SK-N-SH (cell line): Measurements from ENCODE around the gene FAP. TPM values are rescaled to one million over a fixed set of nuclear protein-coding genes. Genes with fewer than 3 reads are reported as not detected.

ENCODE experiments used
- CTCF ChIA-PET: fragments of 300-600, 350-600 bp; formaldehyde crosslinking; extraction: SDS; loops from one replicate; lab custom pipeline; 2021; lab: Yijun Ruan, JAX
- POLR2A ChIA-PET: fragments of 350-600 bp; sonication (Branson Sonifier 250); formaldehyde crosslinking; extraction: SDS; loops from one replicate; lab custom pipeline; 2020; ENCODE audit warnings: antibody characterized with exemption, inconsistent platforms; lab: Yijun Ruan, JAX
- DNase-seq: peaks from one replicate; pipeline ENCODE4 v3.0.0; 2012
- H2AFZ ChIP-seq: fragments of 200-600 bp; sonication (generic); 2 replicates; pipeline ENCODE4 v1.8.1; 2016; ENCODE audit warnings: antibody characterized with exemption, mild to moderate bottlenecking, low read depth
- H3F3A ChIP-seq: fragments of 200-600 bp; sonication (generic); replicated peaks from 2 replicates; pipeline ENCODE3; 2016; ENCODE audit warnings: antibody characterized with exemption, mild to moderate bottlenecking; ENCODE audit not compliant: insufficient read depth
- H3K27ac ChIP-seq, 2 experiments: fragments of 200-500 bp in 1 of 2; fragments of 200-600 bp in 1 of 2; sonication (Bioruptor generic) in 1 of 2; sonication (generic), shearing (Covaris generic) in 1 of 2; 2 replicates each; pipeline versions ENCODE4 v1.5.1 to v1.6.1; 2014 to 2016; ENCODE audit warnings: low read depth in 2 of 2, inconsistent platforms in 1 of 2, low read length in 1 of 2, mild to moderate bottlenecking in 1 of 2, mixed read lengths in 1 of 2
- H3K27me3 ChIP-seq: fragments of 200-600 bp; sonication (generic), shearing (Covaris generic); 2 replicates; pipeline ENCODE4 v1.6.1; 2016; ENCODE audit warnings: mixed run types; ENCODE audit not compliant: insufficient read depth
- H3K36me3 ChIP-seq, 2 experiments: fragments of 200-500 bp in 1 of 2; fragments of 200-600 bp in 1 of 2; sonication (Bioruptor generic) in 1 of 2; sonication (generic) in 1 of 2; replicated peaks in 1 of 2; 2 replicates each; pipeline versions ENCODE3 to v1.5.1; 2014 to 2016; ENCODE audit warnings: low read length in 1 of 2, mild to moderate bottlenecking in 1 of 2; ENCODE audit not compliant: insufficient read depth in 2 of 2, control insufficient read depth in 1 of 2
- H3K4me1 ChIP-seq, 2 experiments: fragments of 200-500 bp in 1 of 2; fragments of 200-600 bp in 1 of 2; sonication (Bioruptor generic) in 1 of 2; sonication (generic), shearing (Covaris generic) in 1 of 2; 2 replicates each; pipeline versions ENCODE4 v1.5.1 to v1.6.1; 2014 to 2016; ENCODE audit warnings: low read depth in 1 of 2, low read length in 1 of 2, mixed run types in 1 of 2; ENCODE audit not compliant: insufficient read depth in 2 of 2, control insufficient read depth in 1 of 2
- H3K4me2 ChIP-seq: fragments of 200-600 bp; sonication (generic), shearing (Covaris generic); 2 replicates; pipeline ENCODE4 v1.6.1; 2017; ENCODE audit warnings: mixed run types
- H3K4me3 ChIP-seq, 2 experiments: fragments of 200-500 bp in 1 of 2; fragments of 200-600 bp in 1 of 2; sonication (Bioruptor generic) in 1 of 2; sonication (generic), shearing (Covaris generic) in 1 of 2; 2 replicates each; pipeline versions ENCODE4 v1.5.1 to v1.8.1; 2014 to 2016; ENCODE audit warnings: low read depth in 2 of 2, inconsistent platforms in 1 of 2, low read length in 1 of 2, mild to moderate bottlenecking in 1 of 2, mixed read lengths in 1 of 2, moderate library complexity in 1 of 2
- H3K79me2 ChIP-seq: fragments of 200-600 bp; sonication (generic); 2 replicates; pipeline ENCODE4 v1.8.1; 2017; ENCODE audit warnings: mild to moderate bottlenecking; ENCODE audit not compliant: insufficient read depth
- H3K9ac ChIP-seq: fragments of 200-600 bp; sonication (generic); 2 replicates; pipeline ENCODE4 v1.6.1; 2017; ENCODE audit warnings: mixed run types
- H3K9me2 ChIP-seq: fragments of 200-600 bp; sonication (generic); 2 replicates; pipeline ENCODE4 v1.6.1; 2017; ENCODE audit warnings: mixed run types
- H3K9me3 ChIP-seq: fragments of 200-600 bp; sonication (generic); 2 replicates; pipeline ENCODE4 v1.6.1; 2017; ENCODE audit warnings: mixed run types, mild to moderate bottlenecking, moderate library complexity
- H4K20me1 ChIP-seq: fragments of 200-600 bp; sonication (generic); 2 replicates; pipeline ENCODE4 v1.6.1; 2017; ENCODE audit warnings: mild to moderate bottlenecking, mixed run types; ENCODE audit not compliant: insufficient read depth
- ELF1 ChIP-seq: IDR thresholded peaks from 2 replicates; pipeline ENCODE4 v1.4.0; 2012
- EP300 ChIP-seq, 2 experiments: IDR thresholded peaks; 2 replicates each; pipeline versions ENCODE4 v1.4.0 to v1.6.1; 2012; ENCODE audit warnings: borderline replicate concordance in 1 of 2, low read depth in 1 of 2, low read length in 1 of 2
- EZH2phosphoT487 ChIP-seq: fragments of 200-600 bp; sonication (generic); IDR thresholded peaks from 2 replicates; pipeline ENCODE4 v1.6.1; 2017; ENCODE audit warnings: low read depth, mixed run types, mild to moderate bottlenecking, antibody characterized with exemption, moderate library complexity, borderline replicate concordance
- FOXJ3 ChIP-seq: sonication (generic); formaldehyde crosslinking; IDR thresholded peaks from 2 replicates; pipeline ENCODE4 v1.5.1; 2020; ENCODE audit warnings: mild to moderate bottlenecking, missing genetic modification reagents
- JUND ChIP-seq: IDR thresholded peaks from 2 replicates; pipeline ENCODE4 v1.4.0; 2012
- MXI1 ChIP-seq: IDR thresholded peaks from 2 replicates; pipeline ENCODE4 v1.6.1; 2012; ENCODE audit warnings: mild to moderate bottlenecking, low read depth, low read length, improper control_type of control experiment
- NRF1 ChIP-seq: IDR thresholded peaks from 2 replicates; pipeline ENCODE4 v1.6.1; 2012; ENCODE audit warnings: low read depth, mild to moderate bottlenecking, low read length
- RAD21 ChIP-seq: IDR thresholded peaks from 2 replicates; pipeline ENCODE4 v1.6.1; 2012; ENCODE audit warnings: mild to moderate bottlenecking, low read length
- RCOR1 ChIP-seq: fragments of 150-350 bp; IDR thresholded peaks from 2 replicates; pipeline ENCODE4 v1.6.1; 2017; ENCODE audit warnings: antibody characterized with exemption, low read length
- RXRA ChIP-seq: IDR thresholded peaks from 2 replicates; pipeline ENCODE4 v1.4.0; 2012; ENCODE audit warnings: low read depth, mild to moderate bottlenecking, borderline replicate concordance
- SIN3A ChIP-seq: IDR thresholded peaks from 2 replicates; pipeline ENCODE4 v1.6.1; 2012; ENCODE audit warnings: low read depth, mild to moderate bottlenecking, low read length, moderate library complexity, borderline replicate concordance
- TCF12 ChIP-seq: IDR thresholded peaks from 2 replicates; pipeline ENCODE4 v1.4.0; 2012
- WGBS: methylation state at CpG from one replicate; pipeline ENCODE4 v1.1.6; 2017; ENCODE audit warnings: low lambda C conversion rate; 5-methylcytosine and 5-hydroxymethylcytosine counted together
- polyA plus RNA-seq, 3 experiments: library from polyadenylated mRNA; depleted of rRNA; stranded (reverse); fragments of >200 nt; gene quantifications; 2 replicates each; pipeline ENCODE4 v1.2.3, GENCODE V29; 2012
- TF ChIP-seq, protein P1 (sequence below): fragments of 150-350 bp; IDR thresholded peaks from 2 replicates; pipeline ENCODE4 v1.6.1; 2017; ENCODE audit warnings: antibody characterized with exemption, low read length, low read depth, borderline replicate concordance
- TF ChIP-seq, protein P2 (sequence below): IDR thresholded peaks from 2 replicates; pipeline ENCODE4 v1.4.0; 2012; ENCODE audit warnings: low read depth, borderline replicate concordance
- TF ChIP-seq, protein P3 (sequence below): IDR thresholded peaks from 2 replicates; pipeline ENCODE4 v1.4.0; 2012; ENCODE audit warnings: low read depth, borderline replicate concordance
- TF ChIP-seq, protein P4 (sequence below): fragments of 150-350 bp; IDR thresholded peaks from 2 replicates; pipeline ENCODE4 v1.6.1; 2016; ENCODE audit warnings: mild to moderate bottlenecking, low read depth, low read length
- TF ChIP-seq, protein P5 (sequence below): IDR thresholded peaks from 2 replicates; pipeline ENCODE4; 2012

FAP gene
- polyA plus RNA-seq, 1 of the 3 experiments (the other 2 are of a cell fraction) = 36.9 TPM

DNA sequence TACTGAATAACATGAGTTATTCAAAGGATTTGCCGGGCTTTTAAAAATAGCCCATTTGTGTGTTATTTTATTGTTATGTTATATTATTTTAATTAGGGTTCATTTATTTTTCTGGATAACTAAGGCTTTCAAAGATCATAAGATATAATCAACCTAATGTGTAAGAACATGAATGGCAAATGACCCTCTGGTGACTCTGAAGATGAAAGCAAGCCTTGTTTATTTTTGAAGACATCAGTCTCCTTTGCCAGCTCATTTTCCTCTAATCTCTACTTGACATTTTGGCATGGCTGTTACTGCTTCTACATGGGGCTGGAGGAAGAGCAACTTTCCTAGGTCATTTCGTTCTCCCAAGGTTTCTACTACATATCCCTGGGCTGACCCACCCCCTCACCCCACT lies 10.6 kb downstream of the FAP start:
- Histone ChIP-seq H3K4me1 (peaks cover 0 to 2% of the 10 kb centered on the region in 2 experiments; a peak in 1 of 4 replicates), H3K27ac (peak overlapping the region in 1 of 2 experiments; percentile 25; a peak in 1 of 4 replicates), H2AFZ (no peak overlapping the region), H3K79me2 (peaks cover 61% of the 10 kb centered on the region), H3K4me3 (no peak overlapping the region), H3K4me2 (peak overlapping the region; percentile 17; the same call in 1 of the 2 replicates), H3K36me3 (peaks cover 5 to 49% of the 10 kb centered on the region in 2 experiments), H3F3A (peaks cover 10% of the 10 kb centered on the region), H3K9me2 (no peaks in the 10 kb centered on the region; the same call in 1 of the 2 replicates), H4K20me1 (no peaks in the 10 kb centered on the region), H3K9ac (no peak overlapping the region), H3K27me3 (no peaks in the 10 kb centered on the region), H3K9me3 (no peaks in the 10 kb centered on the region)
- WGBS = 67% methylated on average over 2 of the region's 2 CpGs
- CTCF ChIA-PET = interaction anchor here (1.0 to 2.2 kb wide), 4 partner anchors 12 to 65 kb away, joined by 3 to 10 read pairs (median 4); no protein-coding TSS in a partner anchor
- DNase-seq = no peak
- POLR2A ChIA-PET = no interaction called here
- TF ChIP-seq RCOR1 (no peak), EZH2phosphoT487 (no peak), FOXJ3 (no peak), ELF1 (no peak), SIN3A (no peak), JUND (no peak), RXRA (no peak), EP300 (IDR thresholded peaks at IDR 0.05; ENCODE audit: borderline replicate concordance in 1 of 2, low read depth in 1 of 2, low read length in 1 of 2) (no peak), RAD21 (no peak), TCF12 (no peak), MXI1 (no peak), NRF1 (no peak)
- TF ChIP-seq, protein P1, sequence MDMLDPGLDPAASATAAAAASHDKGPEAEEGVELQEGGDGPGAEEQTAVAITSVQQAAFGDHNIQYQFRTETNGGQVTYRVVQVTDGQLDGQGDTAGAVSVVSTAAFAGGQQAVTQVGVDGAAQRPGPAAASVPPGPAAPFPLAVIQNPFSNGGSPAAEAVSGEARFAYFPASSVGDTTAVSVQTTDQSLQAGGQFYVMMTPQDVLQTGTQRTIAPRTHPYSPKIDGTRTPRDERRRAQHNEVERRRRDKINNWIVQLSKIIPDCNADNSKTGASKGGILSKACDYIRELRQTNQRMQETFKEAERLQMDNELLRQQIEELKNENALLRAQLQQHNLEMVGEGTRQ = no peak
- TF ChIP-seq, protein P2, sequence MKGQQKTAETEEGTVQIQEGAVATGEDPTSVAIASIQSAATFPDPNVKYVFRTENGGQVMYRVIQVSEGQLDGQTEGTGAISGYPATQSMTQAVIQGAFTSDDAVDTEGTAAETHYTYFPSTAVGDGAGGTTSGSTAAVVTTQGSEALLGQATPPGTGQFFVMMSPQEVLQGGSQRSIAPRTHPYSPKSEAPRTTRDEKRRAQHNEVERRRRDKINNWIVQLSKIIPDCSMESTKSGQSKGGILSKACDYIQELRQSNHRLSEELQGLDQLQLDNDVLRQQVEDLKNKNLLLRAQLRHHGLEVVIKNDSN = no peak
- TF ChIP-seq, protein P3, sequence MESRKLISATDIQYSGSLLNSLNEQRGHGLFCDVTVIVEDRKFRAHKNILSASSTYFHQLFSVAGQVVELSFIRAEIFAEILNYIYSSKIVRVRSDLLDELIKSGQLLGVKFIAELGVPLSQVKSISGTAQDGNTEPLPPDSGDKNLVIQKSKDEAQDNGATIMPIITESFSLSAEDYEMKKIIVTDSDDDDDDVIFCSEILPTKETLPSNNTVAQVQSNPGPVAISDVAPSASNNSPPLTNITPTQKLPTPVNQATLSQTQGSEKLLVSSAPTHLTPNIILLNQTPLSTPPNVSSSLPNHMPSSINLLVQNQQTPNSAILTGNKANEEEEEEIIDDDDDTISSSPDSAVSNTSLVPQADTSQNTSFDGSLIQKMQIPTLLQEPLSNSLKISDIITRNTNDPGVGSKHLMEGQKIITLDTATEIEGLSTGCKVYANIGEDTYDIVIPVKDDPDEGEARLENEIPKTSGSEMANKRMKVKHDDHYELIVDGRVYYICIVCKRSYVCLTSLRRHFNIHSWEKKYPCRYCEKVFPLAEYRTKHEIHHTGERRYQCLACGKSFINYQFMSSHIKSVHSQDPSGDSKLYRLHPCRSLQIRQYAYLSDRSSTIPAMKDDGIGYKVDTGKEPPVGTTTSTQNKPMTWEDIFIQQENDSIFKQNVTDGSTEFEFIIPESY = no peak
- TF ChIP-seq, protein P4, sequence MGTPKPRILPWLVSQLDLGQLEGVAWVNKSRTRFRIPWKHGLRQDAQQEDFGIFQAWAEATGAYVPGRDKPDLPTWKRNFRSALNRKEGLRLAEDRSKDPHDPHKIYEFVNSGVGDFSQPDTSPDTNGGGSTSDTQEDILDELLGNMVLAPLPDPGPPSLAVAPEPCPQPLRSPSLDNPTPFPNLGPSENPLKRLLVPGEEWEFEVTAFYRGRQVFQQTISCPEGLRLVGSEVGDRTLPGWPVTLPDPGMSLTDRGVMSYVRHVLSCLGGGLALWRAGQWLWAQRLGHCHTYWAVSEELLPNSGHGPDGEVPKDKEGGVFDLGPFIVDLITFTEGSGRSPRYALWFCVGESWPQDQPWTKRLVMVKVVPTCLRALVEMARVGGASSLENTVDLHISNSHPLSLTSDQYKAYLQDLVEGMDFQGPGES = no peak
- TF ChIP-seq, protein P5, sequence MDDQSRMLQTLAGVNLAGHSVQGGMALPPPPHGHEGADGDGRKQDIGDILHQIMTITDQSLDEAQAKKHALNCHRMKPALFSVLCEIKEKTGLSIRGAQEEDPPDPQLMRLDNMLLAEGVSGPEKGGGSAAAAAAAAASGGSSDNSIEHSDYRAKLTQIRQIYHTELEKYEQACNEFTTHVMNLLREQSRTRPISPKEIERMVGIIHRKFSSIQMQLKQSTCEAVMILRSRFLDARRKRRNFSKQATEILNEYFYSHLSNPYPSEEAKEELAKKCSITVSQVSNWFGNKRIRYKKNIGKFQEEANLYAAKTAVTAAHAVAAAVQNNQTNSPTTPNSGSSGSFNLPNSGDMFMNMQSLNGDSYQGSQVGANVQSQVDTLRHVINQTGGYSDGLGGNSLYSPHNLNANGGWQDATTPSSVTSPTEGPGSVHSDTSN = no peak
